ENCODE data around the gene ZCCHC17. TPM values are rescaled to one million over a fixed set of nuclear protein-coding genes. Genes with fewer than 3 reads are reported as not detected.

Gene ZCCHC17
- total RNA-seq, 1 donor from 2014 or later: 31.3 TPM

GRCh38 chr1:31324992-31325391, 28.2 kb downstream of the ZCCHC17 start:
- no peak for TF ChIP-seq CTCF (IDR thresholded peaks at IDR 0.05; ENCODE audit: unreplicated experiment)
- H3K27me3 Mint-ChIP-seq: no peaks in the 10 kb centered on the region
- DNase-seq (ENCODE audit: low spot score, unreplicated experiment): no peak
- H3K36me3 Mint-ChIP-seq (ENCODE audit: insufficient read depth): peaks cover 6% of the 10 kb centered on the region
- H3K4me3 Mint-ChIP-seq (ENCODE audit: low read depth): no peak overlapping the region
- no peak overlapping the region for H3K27ac Mint-ChIP-seq
- H3K9me3 Mint-ChIP-seq (ENCODE audit: low read depth): no peaks in the 10 kb centered on the region
- H3K4me1 Mint-ChIP-seq (ENCODE audit: low read depth): no peaks in the 10 kb centered on the region

- Mint-ChIP-seq H3K4me3 (ENCODE audit: low read depth) (no peak overlapping the region), H3K27ac (no peak overlapping the region), H3K36me3 (ENCODE audit: insufficient read depth) (peaks cover 5% of the 10 kb centered on the region), H3K9me3 (ENCODE audit: low read depth) (no peaks in the 10 kb centered on the region), H3K4me1 (ENCODE audit: low read depth) (no peaks in the 10 kb centered on the region), H3K27me3 (no peaks in the 10 kb centered on the region)
- DNase-seq (ENCODE audit: low spot score, unreplicated experiment): no peak
- TF ChIP-seq CTCF (IDR thresholded peaks at IDR 0.05; ENCODE audit: unreplicated experiment): no peak
Observed at GRCh38 chr1:31326461-31326860, 29.6 kb downstream of the ZCCHC17 start.

GRCh38 chr1:31327381-31327780, 30.5 kb downstream of the ZCCHC17 start:
- no peaks in the 10 kb centered on the region for H3K27me3 Mint-ChIP-seq
- no peak overlapping the region for H3K27ac Mint-ChIP-seq
- H3K4me3 Mint-ChIP-seq (ENCODE audit: low read depth): no peak overlapping the region
- DNase-seq (ENCODE audit: low spot score, unreplicated experiment): no peak
- H3K4me1 Mint-ChIP-seq (ENCODE audit: low read depth): no peaks in the 10 kb centered on the region
- peaks cover 5% of the 10 kb centered on the region for H3K36me3 Mint-ChIP-seq (ENCODE audit: insufficient read depth)
- H3K9me3 Mint-ChIP-seq (ENCODE audit: low read depth): no peaks in the 10 kb centered on the region
- no peak for TF ChIP-seq CTCF (IDR thresholded peaks at IDR 0.05; ENCODE audit: unreplicated experiment)

- Mint-ChIP-seq H3K27me3 (no peaks in the 10 kb centered on the region), H3K4me3 (ENCODE audit: low read depth) (no peak overlapping the region), H3K27ac (no peak overlapping the region), H3K9me3 (ENCODE audit: low read depth) (no peaks in the 10 kb centered on the region), H3K4me1 (ENCODE audit: low read depth) (no peaks in the 10 kb centered on the region), H3K36me3 (ENCODE audit: insufficient read depth) (peaks cover 4% of the 10 kb centered on the region)
- TF ChIP-seq CTCF (IDR thresholded peaks at IDR 0.05; ENCODE audit: unreplicated experiment): peak; percentile 55
- no peak for DNase-seq (ENCODE audit: low spot score, unreplicated experiment)
Observed at GRCh38 chr1:31335007-31335406, 38.2 kb downstream of the ZCCHC17 start.

GRCh38 chr1:31336687-31337467, 40.0 kb downstream of the ZCCHC17 start:
- H3K9me3 Mint-ChIP-seq (ENCODE audit: low read depth): no peaks in the 10 kb centered on the region
- no peak for TF ChIP-seq CTCF (IDR thresholded peaks at IDR 0.05; ENCODE audit: unreplicated experiment)
- peaks cover 3% of the 10 kb centered on the region for H3K36me3 Mint-ChIP-seq (ENCODE audit: insufficient read depth)
- H3K4me3 Mint-ChIP-seq (ENCODE audit: low read depth): no peak overlapping the region
- no peaks in the 10 kb centered on the region for H3K27me3 Mint-ChIP-seq
- DNase-seq (ENCODE audit: low spot score, unreplicated experiment): no peak
- no peaks in the 10 kb centered on the region for H3K4me1 Mint-ChIP-seq (ENCODE audit: low read depth)
- H3K27ac Mint-ChIP-seq: no peak overlapping the region

All from progenitor cell of endocrine pancreas (in vitro differentiated cells).